Measurements from ENCODE around the gene HLA-B. TPM values are rescaled to one million over a fixed set of nuclear protein-coding genes. Genes with fewer than 3 reads are reported as not detected.

Gene HLA-B
- total RNA-seq, 1 donor from 2014 or later, result 16.2 TPM

DNA sequence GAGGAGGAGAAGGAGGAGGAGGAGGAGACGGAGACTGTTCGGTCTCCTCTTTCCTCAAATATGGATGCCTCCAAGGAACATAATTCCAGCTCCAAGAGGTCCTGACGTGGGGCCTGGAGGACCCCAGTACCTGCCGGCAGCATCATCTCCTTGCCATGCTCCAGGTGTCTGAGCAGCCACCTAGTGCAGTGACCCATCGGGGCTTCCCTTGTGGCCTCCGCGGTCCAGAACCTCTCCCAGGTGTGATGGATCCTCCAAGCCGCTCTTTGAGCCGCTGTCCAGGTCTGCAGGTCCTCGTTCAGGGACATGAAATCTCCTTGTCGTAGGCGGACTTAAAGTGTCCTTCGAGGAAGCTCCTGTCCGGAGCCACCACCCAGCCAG, 49.3 kb downstream of the HLA-B start:
- Mint-ChIP-seq H3K4me1 (peaks cover 3% of the 10 kb centered on the region), H3K9me3 (peaks cover 2% of the 10 kb centered on the region), H3K27ac (no peak overlapping the region), H3K4me3 (no peak overlapping the region), H3K36me3 (no peaks in the 10 kb centered on the region), H3K27me3 (ENCODE audit: insufficient read depth, low read depth) (peaks cover 3% of the 10 kb centered on the region)
- Histone ChIP-seq H3K27me3 (peaks cover 17% of the 10 kb centered on the region), H3K9ac (no peak overlapping the region), H3K79me2 (ENCODE audit: low read depth) (no peaks in the 10 kb centered on the region), H4K20me1 (ENCODE audit: low read depth) (no peaks in the 10 kb centered on the region), H3K4me1 (no peaks in the 10 kb centered on the region), H2AFZ (replicated peaks) (no peak overlapping the region), H3K4me2 (no peak overlapping the region), H3K27ac (no peak overlapping the region), H3K36me3 (no peaks in the 10 kb centered on the region), H3F3A (ENCODE audit: low read depth) (no peaks in the 10 kb centered on the region), H3K9me3 (ENCODE audit: low read depth) (no peaks in the 10 kb centered on the region), H3K4me3 (no peak overlapping the region)
- no peak for TF ChIP-seq EZH2 (IDR thresholded peaks at IDR 0.05)
- TF ChIP-seq, protein P1, sequence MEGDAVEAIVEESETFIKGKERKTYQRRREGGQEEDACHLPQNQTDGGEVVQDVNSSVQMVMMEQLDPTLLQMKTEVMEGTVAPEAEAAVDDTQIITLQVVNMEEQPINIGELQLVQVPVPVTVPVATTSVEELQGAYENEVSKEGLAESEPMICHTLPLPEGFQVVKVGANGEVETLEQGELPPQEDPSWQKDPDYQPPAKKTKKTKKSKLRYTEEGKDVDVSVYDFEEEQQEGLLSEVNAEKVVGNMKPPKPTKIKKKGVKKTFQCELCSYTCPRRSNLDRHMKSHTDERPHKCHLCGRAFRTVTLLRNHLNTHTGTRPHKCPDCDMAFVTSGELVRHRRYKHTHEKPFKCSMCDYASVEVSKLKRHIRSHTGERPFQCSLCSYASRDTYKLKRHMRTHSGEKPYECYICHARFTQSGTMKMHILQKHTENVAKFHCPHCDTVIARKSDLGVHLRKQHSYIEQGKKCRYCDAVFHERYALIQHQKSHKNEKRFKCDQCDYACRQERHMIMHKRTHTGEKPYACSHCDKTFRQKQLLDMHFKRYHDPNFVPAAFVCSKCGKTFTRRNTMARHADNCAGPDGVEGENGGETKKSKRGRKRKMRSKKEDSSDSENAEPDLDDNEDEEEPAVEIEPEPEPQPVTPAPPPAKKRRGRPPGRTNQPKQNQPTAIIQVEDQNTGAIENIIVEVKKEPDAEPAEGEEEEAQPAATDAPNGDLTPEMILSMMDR (IDR thresholded peaks at IDR 0.05), result no peak
- TF ChIP-seq EZH2phosphoT487 (IDR thresholded peaks at IDR 0.05), result no peak
- DNase-seq (ENCODE audit: low spot score), result no peak

DNA sequence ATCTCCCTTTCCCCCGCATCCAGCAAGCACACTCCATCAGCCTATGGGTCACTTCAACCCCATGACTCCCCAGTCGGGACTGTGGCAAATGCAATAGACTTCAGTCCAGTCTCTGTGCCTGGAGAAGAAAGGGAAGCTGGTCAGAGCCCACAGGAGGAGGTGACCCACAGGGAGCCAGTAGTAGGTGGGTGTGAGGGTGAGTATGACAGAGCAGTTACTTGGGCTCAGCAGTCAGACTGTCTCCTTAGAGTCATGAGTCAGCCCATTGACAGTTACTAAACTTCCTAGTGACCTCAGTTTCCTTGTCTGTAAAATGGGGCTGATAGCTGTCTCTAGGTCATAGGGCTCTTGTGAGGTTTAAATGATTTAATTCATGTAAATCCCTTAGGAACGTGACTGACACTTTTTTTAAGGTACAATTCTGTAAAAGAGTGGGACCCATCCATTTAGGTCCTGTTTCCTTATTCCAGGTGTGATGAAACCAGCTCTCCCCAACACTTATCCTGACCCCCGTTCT, 51.2 kb downstream of the HLA-B start:
- no peaks in the 10 kb centered on the region for H3K36me3 Mint-ChIP-seq

DNA sequence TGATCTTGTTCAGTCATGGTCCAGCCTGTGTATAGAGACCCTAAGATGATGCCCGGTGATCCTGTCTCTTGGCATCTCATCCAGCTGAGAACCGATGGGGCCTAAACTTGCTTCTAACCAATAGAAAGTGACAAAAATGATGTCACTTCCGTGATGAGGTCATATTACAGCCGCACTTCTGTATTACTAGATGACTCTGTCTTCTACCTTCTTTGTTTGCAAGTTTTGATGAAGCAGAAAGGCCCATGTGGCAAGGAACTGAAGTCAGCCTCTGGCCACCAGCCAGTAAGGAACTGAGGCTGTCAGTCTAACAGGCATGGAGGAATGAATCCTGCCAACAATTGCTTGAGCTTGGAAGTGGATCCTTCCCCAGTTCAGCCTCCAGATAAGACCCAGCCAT, 52.3 kb downstream of the HLA-B start:
- no peak overlapping the region for H2AFZ ChIP-seq (replicated peaks)
- no peaks in the 10 kb centered on the region for H4K20me1 ChIP-seq (ENCODE audit: low read depth)
- H3K4me3 ChIP-seq, result no peak overlapping the region
- H3K36me3 Mint-ChIP-seq, result no peaks in the 10 kb centered on the region
- no peak overlapping the region for H3K27ac ChIP-seq
- no peaks in the 10 kb centered on the region for H3K4me1 ChIP-seq
- peaks cover 2% of the 10 kb centered on the region for H3K9me3 Mint-ChIP-seq
- no peaks in the 10 kb centered on the region for H3K79me2 ChIP-seq (ENCODE audit: low read depth)
- no peak for DNase-seq (ENCODE audit: low spot score)
- no peaks in the 10 kb centered on the region for H3K9me3 ChIP-seq (ENCODE audit: low read depth)
- H3K27me3 Mint-ChIP-seq (ENCODE audit: insufficient read depth, low read depth), result peaks cover 3% of the 10 kb centered on the region
- no peak overlapping the region for H3K4me3 Mint-ChIP-seq
- H3F3A ChIP-seq (ENCODE audit: low read depth), result no peaks in the 10 kb centered on the region
- no peaks in the 10 kb centered on the region for H3K36me3 ChIP-seq
- H3K4me2 ChIP-seq, result no peak overlapping the region
- TF ChIP-seq, protein P1 (IDR thresholded peaks at IDR 0.05), result no peak
- no peak for TF ChIP-seq EZH2 (IDR thresholded peaks at IDR 0.05)
- TF ChIP-seq EZH2phosphoT487 (IDR thresholded peaks at IDR 0.05), result no peak
- no peak overlapping the region for H3K9ac ChIP-seq
- peaks cover 3% of the 10 kb centered on the region for H3K4me1 Mint-ChIP-seq
- H3K27ac Mint-ChIP-seq, result no peak overlapping the region
- H3K27me3 ChIP-seq, result peaks cover 17% of the 10 kb centered on the region

More for the DNA sequence above, 51.2 kb downstream of the HLA-B start:
- H3K4me1 Mint-ChIP-seq, result peaks cover 3% of the 10 kb centered on the region
- no peaks in the 10 kb centered on the region for H3K9me3 ChIP-seq (ENCODE audit: low read depth)
- H3F3A ChIP-seq (ENCODE audit: low read depth), result no peaks in the 10 kb centered on the region
- no peaks in the 10 kb centered on the region for H3K4me1 ChIP-seq
- no peak overlapping the region for H3K27ac Mint-ChIP-seq
- H3K27ac ChIP-seq, result no peak overlapping the region
- H2AFZ ChIP-seq (replicated peaks), result no peak overlapping the region
- no peak overlapping the region for H3K4me3 ChIP-seq
- peaks cover 2% of the 10 kb centered on the region for H3K9me3 Mint-ChIP-seq
- no peak overlapping the region for H3K4me2 ChIP-seq
- H3K9ac ChIP-seq, result no peak overlapping the region
- TF ChIP-seq, protein P1 (IDR thresholded peaks at IDR 0.05), result no peak
- TF ChIP-seq EZH2 (IDR thresholded peaks at IDR 0.05) (no peak), EZH2phosphoT487 (IDR thresholded peaks at IDR 0.05) (no peak)
- no peak for DNase-seq (ENCODE audit: low spot score)
- peaks cover 17% of the 10 kb centered on the region for H3K27me3 ChIP-seq
- H3K79me2 ChIP-seq (ENCODE audit: low read depth), result no peaks in the 10 kb centered on the region
- H3K36me3 ChIP-seq, result no peaks in the 10 kb centered on the region
- H3K27me3 Mint-ChIP-seq (ENCODE audit: insufficient read depth, low read depth), result peaks cover 3% of the 10 kb centered on the region
- no peak overlapping the region for H3K4me3 Mint-ChIP-seq
- no peaks in the 10 kb centered on the region for H4K20me1 ChIP-seq (ENCODE audit: low read depth)

Small RNAs within 50 kb of the gene (microRNA-seq; reads per million reads assigned to microRNA genes)
- not detected for gene MIR6891

Small RNAs within 50 kb of the gene (small RNA-seq; reads per million reads assigned to genes)
- gene HLA-S (not detected), gene MIR6891 (not detected), gene RF00019 (not detected), gene RNU6-283P (not detected)

Other genes with a start within 250 kb of the HLA-B start
- gene C6orf15, start 244.6 kb downstream of the HLA-B start, total RNA-seq (ENCODE audit: low replicate concordance), result not detected in 2 replicates
- not detected in 2 replicates for gene PSORS1C1, start 242.4 kb downstream of the HLA-B start, total RNA-seq (ENCODE audit: low replicate concordance)
- not detected in 2 replicates for gene CDSN, start 236.7 kb downstream of the HLA-B start, total RNA-seq (ENCODE audit: low replicate concordance)
- gene PSORS1C2, start 218.1 kb downstream of the HLA-B start, total RNA-seq (ENCODE audit: low replicate concordance), result not detected in 2 replicates
- 23.2 and 54.9 TPM in 2 replicates for gene CCHCR1, start 199.4 kb downstream of the HLA-B start, total RNA-seq (ENCODE audit: low replicate concordance)
- gene TCF19, start 198.6 kb downstream of the HLA-B start, total RNA-seq (ENCODE audit: low replicate concordance), result 6.2 and 9.5 TPM in 2 replicates
- gene POU5F1, start 186.5 kb downstream of the HLA-B start, total RNA-seq (ENCODE audit: low replicate concordance), result 17.2 and 17.4 TPM in 2 replicates
- gene HLA-C, start 85.1 kb downstream of the HLA-B start, total RNA-seq (ENCODE audit: low replicate concordance), result 65.2 and 170 TPM in 2 replicates
- gene MICA, start 46.4 kb upstream of the HLA-B start, total RNA-seq (ENCODE audit: low replicate concordance), result 15.0 and 21.4 TPM in 2 replicates
- gene MICB, start 141.0 kb upstream of the HLA-B start, total RNA-seq (ENCODE audit: low replicate concordance), result 8.1 and 9.1 TPM in 2 replicates
- not detected in 2 replicates for gene MCCD1, start 171.8 kb upstream of the HLA-B start, total RNA-seq (ENCODE audit: low replicate concordance)
- 493 and 913 TPM in 2 replicates for gene DDX39B, start 184.8 kb upstream of the HLA-B start, total RNA-seq (ENCODE audit: low replicate concordance)
- 6.8 and 8.8 TPM in 2 replicates for gene ATP6V1G2, start 189.4 kb upstream of the HLA-B start, total RNA-seq (ENCODE audit: low replicate concordance)
- gene NFKBIL1, start 190.4 kb upstream of the HLA-B start, total RNA-seq (ENCODE audit: low replicate concordance), result 8.6 and 30.3 TPM in 2 replicates
- gene LTA, start 215.1 kb upstream of the HLA-B start, total RNA-seq (ENCODE audit: low replicate concordance), result not detected in 2 replicates
- 0.19 TPM in 1 of 2 replicates, not detected in the other for gene TNF, start 218.4 kb upstream of the HLA-B start, total RNA-seq (ENCODE audit: low replicate concordance)
- gene LTB, start 225.2 kb upstream of the HLA-B start, total RNA-seq (ENCODE audit: low replicate concordance), result 0.15 TPM in 1 of 2 replicates, not detected in the other
- gene LST1, start 229.1 kb upstream of the HLA-B start, total RNA-seq (ENCODE audit: low replicate concordance), result not detected in 2 replicates
- gene NCR3, start 235.8 kb upstream of the HLA-B start, total RNA-seq (ENCODE audit: low replicate concordance), result not detected in 2 replicates

Data from neural progenitor cell (in vitro differentiated cells).